GM12878 (cell line): ENCODE results near the gene MRPS18B. TPM values are rescaled to one million over a fixed set of nuclear protein-coding genes. Genes with fewer than 3 reads are reported as not detected.

Experiments
- ATF2 ChIP-seq: IDR thresholded peaks from 2 replicates; pipeline ENCODE4 v1.6.1; 2012; ENCODE audit warnings: low read length, inconsistent platforms
- CHD4 ChIP-seq: fragments of 200-600 bp; sonication (generic); IDR thresholded peaks from 2 replicates; pipeline ENCODE4 v1.6.1; 2016; ENCODE audit warnings: mild to moderate bottlenecking
- CREM ChIP-seq: IDR thresholded peaks from 2 replicates; pipeline ENCODE4 v1.6.1; 2014; ENCODE audit warnings: antibody characterized with exemption, low read depth
- ELK1 ChIP-seq: IDR thresholded peaks from 2 replicates; pipeline ENCODE4 v1.6.1; 2012; ENCODE audit warnings: low read depth, low read length, improper control_type of control experiment
- NFYA ChIP-seq: IDR thresholded peaks from 2 replicates; pipeline ENCODE4 v1.6.1; 2011; ENCODE audit warnings: low read depth, mild to moderate bottlenecking, low read length, improper control_type of control experiment, borderline replicate concordance
- NFYB ChIP-seq: IDR thresholded peaks from 2 replicates; pipeline ENCODE4 v1.6.1; 2011; ENCODE audit warnings: low read depth, mild to moderate bottlenecking, low read length, improper control_type of control experiment, moderate library complexity; ENCODE audit not compliant: insufficient read depth
- NRF1 ChIP-seq: conservative IDR thresholded peaks from 2 replicates; pipeline ENCODE4 v1.6.1; 2011; ENCODE audit warnings: mild to moderate bottlenecking, low read depth, low read length, improper control_type of control experiment
- SMC3 ChIP-seq: IDR thresholded peaks from 2 replicates; pipeline ENCODE4 v1.6.1; 2011; ENCODE audit warnings: low read length, improper control_type of control experiment, borderline replicate concordance
- SREBF2 ChIP-seq: IDR thresholded peaks from 2 replicates; pipeline ENCODE4 v1.6.1; 2012; ENCODE audit warnings: mild to moderate bottlenecking, low read length
- SRF ChIP-seq, 2 experiments: IDR thresholded peaks; 2 replicates each; pipeline ENCODE4 v1.6.1; 2011; ENCODE audit warnings: low read depth in 2 of 2, low read length in 2 of 2, mild to moderate bottlenecking in 1 of 2, moderate library complexity in 1 of 2
- WRNIP1 ChIP-seq: IDR thresholded peaks from 2 replicates; pipeline ENCODE4 v1.6.1; 2011; ENCODE audit warnings: low read depth, low read length, improper control_type of control experiment, borderline replicate concordance
- YBX1 ChIP-seq: fragments of 450-650 bp; IDR thresholded peaks from 2 replicates; pipeline ENCODE4 v1.6.1; 2016; ENCODE audit warnings: antibody characterized with exemption
- polyA plus RNA-seq, 11 experiments: library from polyadenylated mRNA; depleted of rRNA in 4 of 11; unstranded in 6 of 11; stranded (reverse) in 5 of 11; fragments of >200 nt; fragmentation: Nextera tagmentation in 4 of 11; fragmentation: Illumina TruSeq in 1 of 11; extraction: Ambion mirVana in 4 of 11; extraction: Trizol in 1 of 11; gene quantifications; 1 replicate in 1 of 11; 2 replicates in 10 of 11; pipeline versions ENCODE4 v1.2.1 to v1.2.3, GENCODE V29; 2011 to 2016; ENCODE audit warnings: inconsistent platforms in 2 of 11, missing spikeins in 2 of 11, low read depth in 1 of 11
- total RNA-seq, 4 experiments: library from RNA; depleted of rRNA in 3 of 4; stranded (reverse); fragments of >200 nt in 3 of 4; fragmentation: Illumina TruSeq in 1 of 4; extraction: Trizol in 1 of 4; gene quantifications; 2 replicates each; pipeline versions ENCODE4 v1.2.1 to v1.2.3, GENCODE V29; 2013 to 2021

Gene MRPS18B
- total and polyA plus RNA-seq, 10 of the 15 experiments (the other 5 are each of a cell fraction or from before 2014, with no cell fraction given): 80.9 to 259 (median 140) TPM

- TF ChIP-seq ELK1 (no peak), CHD4 (no peak), ATF2 (no peak), NFYB (no peak), WRNIP1 (no peak), NFYA (no peak), CREM (no peak), SREBF2 (no peak), NRF1 (peak; percentile 51), YBX1 (no peak), SMC3 (no peak), SRF (IDR thresholded peaks at IDR 0.05; ENCODE audit: low read depth in 2 of 2, low read length in 2 of 2) (no peak)
- TF ChIP-seq, all 136 proteins: peak for 29
Observed at GRCh38 chr6:30647242-30648116, 29.8 kb downstream of the MRPS18B start (continued).
